Natural killer cell (primary cell): ENCODE measurements around the gene CCDC78. TPM values are rescaled to one million over a fixed set of nuclear protein-coding genes. Genes with fewer than 3 reads are reported as not detected.
A peak's percentile ranks its signal among the peaks of the same experiment; 100 is the strongest.

ENCODE experiments used
- ATAC-seq, 3 donors: fragments of 150-1000 bp in 2 of 3; fragments of 200-7000 bp in 1 of 3; cut with Tn5 transposase; 1 replicate in 1 of 3; 2 replicates in 2 of 3; pipeline ENCODE4 v1.10.0; 2021; ENCODE audit warnings: mild to moderate bottlenecking in 2 of 3, moderate library complexity in 2 of 3
- DNase-seq, 2 donors: peaks; one replicate each; pipeline versions ENCODE4 v3.0.0 to v3.0.0-alpha.2; 2013 to 2021; ENCODE audit warnings: mixed read lengths in 1 of 2
- H3K27ac ChIP-seq: one replicate; pipeline ENCODE4 v1.5.1; 2013; ENCODE audit warnings: mild to moderate bottlenecking, low read length
- H3K27me3 ChIP-seq: one replicate; pipeline ENCODE4 v1.6.1; 2013; ENCODE audit warnings: low read length; ENCODE audit not compliant: control insufficient read depth, insufficient read depth
- H3K36me3 ChIP-seq: one replicate; pipeline ENCODE4 v1.6.1; 2013; ENCODE audit warnings: low read length; ENCODE audit not compliant: control insufficient read depth, insufficient read depth
- H3K4me1 ChIP-seq: one replicate; pipeline ENCODE4 v1.6.1; 2013; ENCODE audit warnings: low read length; ENCODE audit not compliant: control insufficient read depth, insufficient read depth
- H3K4me3 ChIP-seq: one replicate; pipeline ENCODE4 v1.5.1; 2013; ENCODE audit warnings: low read length
- H3K9me3 ChIP-seq: one replicate; pipeline ENCODE4 v1.6.1; 2013; ENCODE audit warnings: low read length; ENCODE audit not compliant: control insufficient read depth, insufficient read depth
- H3K27ac Mint-ChIP-seq, 2 donors: one replicate each; pipeline ENCODE4 v1.8.0; 2022; ENCODE audit warnings: mild to moderate bottlenecking in 2 of 2, mixed read lengths in 2 of 2, moderate library complexity in 1 of 2
- H3K27me3 Mint-ChIP-seq, 2 donors: one replicate each; pipeline ENCODE4 v1.8.0; 2022; ENCODE audit warnings: low read depth in 2 of 2, mixed read lengths in 2 of 2
- H3K36me3 Mint-ChIP-seq: one replicate; pipeline ENCODE4 v1.8.0; 2022; ENCODE audit warnings: mixed read lengths
- H3K4me1 Mint-ChIP-seq, 2 donors: one replicate each; pipeline ENCODE4 v1.8.0; 2022; ENCODE audit warnings: mixed read lengths in 2 of 2
- H3K4me3 Mint-ChIP-seq: one replicate; pipeline ENCODE4 v1.8.0; 2022; ENCODE audit warnings: mild to moderate bottlenecking, moderate library complexity, mixed read lengths
- H3K9me3 Mint-ChIP-seq, 2 donors: one replicate each; pipeline ENCODE4 v1.8.0; 2022; ENCODE audit warnings: mixed read lengths in 2 of 2
- CTCF ChIP-seq: fragments of 200-600 bp; IDR thresholded peaks from one replicate; pipeline ENCODE4 v1.8.0; 2022; ENCODE audit warnings: antibody characterized with exemption
- WGBS: methylation state at CpG from one replicate; pipeline ENCODE4 v1.1.7; 2013; ENCODE audit warnings: missing lambda C conversion rate; ENCODE audit not compliant: insufficient coverage; 5-methylcytosine and 5-hydroxymethylcytosine counted together
- intact Hi-C: fragments of 100-400 bp; cut with micrococcal nuclease; formaldehyde crosslinking; loops from one replicate; pipeline ENCODE4 v1.14.2; 2022
- total RNA-seq, 4 donors: library from RNA; stranded (reverse); fragments of 120-200 nt in 1 of 4; gene quantifications; one replicate each; pipeline versions ENCODE4 v1.2.3 to v1.2.4, GENCODE V29; 2013 to 2022

Gene CCDC78
- total RNA-seq, 3 donors from 2014 or later (not counting 1 experiment from before 2014, with no cell fraction given): 6.2 to 10.0 (median 7.7) TPM

GRCh38 chr16:679814-680624 lies 46.2 kb downstream of the CCDC78 start, which contains the start of gene STUB1:
Gene STUB1 (plus strand): TSS chr16:680410. CDS start chr16:680526, 116 bp downstream.
- intact Hi-C loops: no loop called here
- peak; percentile 83 to 92 for DNase-seq
- peak within 1 kb of the TSS; percentile 71 for H3K4me3 ChIP-seq

GRCh38 chr16:678858-679813 lies 47.1 kb downstream of the CCDC78 start:
- Histone ChIP-seq H3K9me3 (no peaks in the 10 kb centered on the region), H3K27ac (peak overlapping the region; percentile 31), H3K27me3 (peaks cover 3% of the 10 kb centered on the region), H3K36me3 (peaks cover 17% of the 10 kb centered on the region), H3K4me1 (peaks cover 58% of the 10 kb centered on the region), H3K4me3 (peak overlapping the region; percentile 42)
- Mint-ChIP-seq H3K27ac (peak overlapping the region; percentile 61 to 75), H3K9me3 (no peaks in the 10 kb centered on the region), H3K27me3 (no peaks in the 10 kb centered on the region), H3K4me1 (peaks cover 0 to 31% of the 10 kb centered on the region in 2 donors), H3K36me3 (no peaks in the 10 kb centered on the region), H3K4me3 (peak overlapping the region; percentile 85)
- intact Hi-C loops: no loop called here
- 24% methylated on average over 52 of the region's 52 CpGs for WGBS
- no peak for TF ChIP-seq CTCF
- ATAC-seq: peak in 2 of 3 donors; percentile 6 to 9
- DNase-seq: peak in 1 of 2 donors; percentile 65

More at GRCh38 chr16:679814-680624, 46.2 kb downstream of the CCDC78 start, which contains the start of gene STUB1:
- H3K36me3 ChIP-seq: peaks cover 17% of the 10 kb centered on the region
- Mint-ChIP-seq H3K4me3 (peak within 1 kb of the TSS; percentile 85), H3K9me3 (no peaks in the 10 kb centered on the region), H3K4me1 (peaks cover 0 to 34% of the 10 kb centered on the region in 2 donors), H3K27ac (peak within 1 kb of the TSS; percentile 67 to 75), H3K36me3 (no peaks in the 10 kb centered on the region), H3K27me3 (no peaks in the 10 kb centered on the region)
- no peaks in the 10 kb centered on the region for H3K9me3 ChIP-seq
- WGBS: under 1% methylated on average over 89 of the region's 91 CpGs
- H3K27ac ChIP-seq: peak within 1 kb of the TSS; percentile 78
- ATAC-seq: peak; percentile 66 to 87 (median 70)
- H3K4me1 ChIP-seq: peaks cover 60% of the 10 kb centered on the region
- no peak for TF ChIP-seq CTCF
- peaks cover 3% of the 10 kb centered on the region for H3K27me3 ChIP-seq

- H3K36me3 ChIP-seq: peaks cover 20% of the 10 kb centered on the region
- no peak overlapping the region for H3K27ac ChIP-seq
- WGBS: 74% methylated on average over 20 of the region's 21 CpGs
- no peak for ATAC-seq
- Mint-ChIP-seq H3K27me3 (no peaks in the 10 kb centered on the region), H3K4me3 (peak overlapping the region; percentile 74), H3K27ac (no peak overlapping the region), H3K36me3 (no peaks in the 10 kb centered on the region), H3K4me1 (peaks cover 0 to 29% of the 10 kb centered on the region in 2 donors), H3K9me3 (no peaks in the 10 kb centered on the region)
- no peak overlapping the region for H3K4me3 ChIP-seq
- H3K27me3 ChIP-seq: peaks cover 3% of the 10 kb centered on the region
- peaks cover 52% of the 10 kb centered on the region for H3K4me1 ChIP-seq
- TF ChIP-seq CTCF: no peak
- DNase-seq: no peak
- H3K9me3 ChIP-seq: no peaks in the 10 kb centered on the region
- intact Hi-C loops: no loop called here
These were observed 47.9 kb downstream of the CCDC78 start for GRCh38 chr16:678209-678857.
